HL-60/S4 (cell line): ENCODE measurements around the gene CCDC87.
"Not testable (repeated sequence)": the region's sequence is repeated elsewhere in the genome, so short reads cannot be mapped to it uniquely, and the experiment has no call there.

Source experiments
- in situ Hi-C: fragments of 300-500 bp; cut with MboI; formaldehyde crosslinking; loops from 2 replicates; pipeline ENCODE4 v1.14.3; 2022; ENCODE audit warnings: low sequenced_read_pairs

CCDC87 gene

DNA sequence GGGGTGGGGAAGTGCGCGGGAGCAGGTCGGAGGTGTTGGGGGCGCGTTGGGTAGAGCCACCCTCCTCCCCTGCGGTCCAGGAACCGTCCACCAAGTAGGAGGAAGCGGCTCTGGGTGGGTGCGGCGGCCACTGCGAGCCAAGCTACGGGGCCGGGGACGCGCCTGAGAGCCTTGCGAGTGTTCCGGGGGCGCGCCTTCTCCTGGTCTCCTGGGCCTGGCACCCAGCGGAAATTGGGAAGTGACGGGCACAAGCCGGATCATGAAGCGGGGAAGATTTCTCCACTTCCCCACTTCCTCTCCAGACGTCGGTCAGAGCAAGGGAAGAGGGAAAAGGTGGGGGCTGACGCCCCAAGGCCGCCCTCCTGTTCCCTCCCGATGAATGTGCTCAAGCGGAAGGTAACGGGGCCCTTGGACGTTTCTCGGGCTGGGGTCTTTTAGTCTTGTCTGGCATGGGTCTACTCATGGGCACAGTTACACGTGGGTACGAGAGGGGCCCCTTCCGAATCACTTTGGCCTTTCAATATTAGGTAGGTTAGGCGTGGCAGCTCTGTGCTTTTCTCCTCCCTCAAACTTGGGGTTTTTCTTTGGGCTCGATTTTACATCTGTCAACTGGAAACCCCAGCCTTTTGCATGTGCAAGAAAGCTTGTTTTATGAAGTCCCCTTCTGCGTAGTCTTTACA, 24.4 kb upstream of the CCDC87 start:
- in situ Hi-C loops, result no loop called here

DNA sequence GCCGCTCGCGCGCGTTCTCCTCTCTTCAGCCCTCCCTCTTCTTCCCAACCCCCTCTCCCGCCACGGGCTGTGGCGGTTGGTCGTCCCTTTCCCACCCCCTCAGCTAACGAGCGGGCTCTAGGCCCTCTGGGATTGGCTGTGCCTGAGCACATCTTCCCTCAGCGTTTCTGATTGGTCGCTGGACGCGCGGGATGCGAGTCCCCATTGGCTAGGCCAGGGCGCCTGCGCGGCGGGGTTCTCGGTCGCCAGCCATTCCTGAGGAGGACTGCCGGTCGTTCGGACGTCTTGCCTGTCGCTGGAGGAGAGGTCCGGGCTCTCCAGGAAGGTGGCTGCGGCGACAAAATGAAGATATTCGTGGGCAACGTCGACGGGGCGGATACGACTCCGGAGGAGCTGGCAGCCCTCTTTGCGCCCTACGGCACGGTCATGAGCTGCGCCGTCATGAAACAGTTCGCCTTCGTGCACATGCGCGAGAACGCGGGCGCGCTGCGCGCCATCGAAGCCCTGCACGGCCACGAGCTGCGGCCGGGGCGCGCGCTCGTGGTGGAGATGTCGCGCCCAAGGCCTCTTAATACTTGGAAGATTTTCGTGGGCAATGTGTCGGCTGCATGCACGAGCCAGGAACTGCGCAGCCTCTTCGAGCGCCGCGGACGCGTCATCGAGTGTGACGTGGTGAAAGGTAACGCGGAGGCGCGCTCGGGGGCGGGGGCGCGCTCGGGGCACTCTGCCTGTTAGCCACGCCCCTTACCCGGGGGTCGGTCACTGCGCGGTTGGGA, 23.7 kb upstream of the CCDC87 start, which contains the start of gene RBM14:
TSS of gene RBM14 (plus strand) at position 252 of the 776 bp plus-strand sequence. CDS start at position 343, 91 bp downstream.
- in situ Hi-C loops, result no loop called here

- in situ Hi-C loops, result no loop called here
Measured at GRCh38 chr11:66614073-66614472, 21.2 kb upstream of the CCDC87 start.

DNA sequence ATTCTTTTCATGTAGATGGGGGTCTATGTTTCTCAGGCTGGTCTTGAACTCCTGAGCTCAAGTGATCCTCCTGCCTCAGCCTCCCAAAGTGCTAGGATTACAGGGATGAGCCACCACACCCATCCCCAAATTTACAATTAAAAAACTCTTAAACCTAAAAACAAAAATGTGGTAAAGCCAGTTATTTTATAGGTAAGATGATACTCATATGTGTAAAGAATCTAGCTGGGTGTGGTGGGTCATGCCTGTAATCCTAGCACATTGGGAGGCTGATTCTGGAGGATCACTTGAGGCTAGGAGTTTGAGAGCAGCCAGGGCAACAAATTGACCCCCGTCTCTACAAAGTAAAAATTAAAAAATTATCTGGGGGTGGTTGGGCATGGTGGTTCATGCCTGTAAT, 19.6 kb upstream of the CCDC87 start:
- in situ Hi-C loops, result no loop called here

- in situ Hi-C loops, result no loop called here
Measured at GRCh38 chr11:66609721-66610617, 17.1 kb upstream of the CCDC87 start.

DNA sequence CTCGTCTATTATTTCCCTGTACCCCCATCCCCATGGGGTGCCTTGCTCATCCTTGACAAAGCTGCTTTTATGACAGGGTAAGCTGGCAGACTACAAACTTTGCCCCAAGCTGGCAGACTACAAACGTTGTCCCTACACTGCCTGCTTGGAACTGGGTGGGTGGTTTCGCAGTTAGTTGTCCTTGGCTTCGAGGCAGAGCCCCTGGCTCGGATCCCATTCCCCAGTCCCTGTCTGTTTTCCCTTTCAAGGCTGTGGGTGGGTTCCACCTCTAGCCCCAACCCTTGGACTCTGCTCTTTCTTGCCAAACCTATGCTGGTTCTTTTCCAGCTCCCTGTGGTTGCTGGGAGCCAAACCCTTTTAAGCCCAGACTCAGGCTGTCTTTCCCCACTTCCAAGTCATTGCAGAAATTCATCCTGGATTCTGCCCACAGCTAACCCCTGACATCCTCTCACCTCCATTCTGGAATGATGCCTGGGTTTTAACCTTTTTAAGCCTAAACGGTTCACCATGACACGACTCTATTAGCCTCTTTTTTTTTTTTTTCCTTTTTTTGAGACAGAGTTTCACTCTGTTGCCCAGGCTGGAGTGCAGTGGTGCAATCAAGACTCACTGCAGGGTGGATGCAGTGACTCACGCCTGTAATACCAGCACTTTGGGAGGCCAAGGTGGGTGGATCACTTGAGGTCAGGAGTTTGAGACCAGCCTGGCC, 14.4 kb upstream of the CCDC87 start:
- in situ Hi-C loops, result no loop called here

- in situ Hi-C loops, result not testable (repeated sequence)
Measured at GRCh38 chr11:66606608-66607007, 13.7 kb upstream of the CCDC87 start.

DNA sequence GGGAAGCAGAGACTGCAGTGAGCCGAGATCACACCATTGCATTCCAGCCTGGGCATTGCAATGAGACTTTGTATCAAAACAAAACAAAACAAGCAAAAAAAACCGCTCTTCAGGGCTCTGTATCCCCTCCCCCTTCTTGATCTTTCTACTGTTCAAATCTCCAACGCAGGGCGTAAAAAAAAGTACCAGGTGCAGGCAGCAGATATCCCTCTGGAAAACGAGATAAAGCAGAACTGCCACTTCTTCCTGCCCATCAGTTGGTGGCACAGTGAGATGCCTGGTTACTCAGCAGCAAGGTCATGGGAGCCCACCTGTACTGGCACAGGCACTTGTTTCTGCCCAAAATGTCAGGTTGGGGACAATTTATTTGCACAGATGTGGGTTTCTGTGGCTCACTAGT, 11.3 kb upstream of the CCDC87 start:
- in situ Hi-C loops, result no loop called here

DNA sequence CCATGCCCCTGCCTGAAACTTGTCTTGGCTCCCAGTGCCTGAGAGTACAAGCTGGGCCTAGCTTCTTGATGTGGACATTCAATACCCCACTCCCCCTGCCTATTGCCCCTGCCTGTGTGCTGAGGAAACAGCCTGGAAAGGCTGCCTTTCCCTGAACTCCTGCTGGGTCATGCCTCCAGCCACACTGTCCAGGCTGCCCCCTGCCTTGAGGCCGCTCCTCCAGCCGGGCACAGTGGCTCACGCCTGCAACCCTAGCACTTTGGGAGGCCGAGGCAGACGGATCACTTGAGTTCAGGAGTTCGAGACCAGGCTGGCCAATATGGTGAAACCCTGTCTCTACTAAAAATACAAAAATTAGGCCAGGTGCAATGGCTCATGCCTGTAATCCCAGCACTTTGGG, 10.2 kb upstream of the CCDC87 start:
- in situ Hi-C loops, result no loop called here

DNA sequence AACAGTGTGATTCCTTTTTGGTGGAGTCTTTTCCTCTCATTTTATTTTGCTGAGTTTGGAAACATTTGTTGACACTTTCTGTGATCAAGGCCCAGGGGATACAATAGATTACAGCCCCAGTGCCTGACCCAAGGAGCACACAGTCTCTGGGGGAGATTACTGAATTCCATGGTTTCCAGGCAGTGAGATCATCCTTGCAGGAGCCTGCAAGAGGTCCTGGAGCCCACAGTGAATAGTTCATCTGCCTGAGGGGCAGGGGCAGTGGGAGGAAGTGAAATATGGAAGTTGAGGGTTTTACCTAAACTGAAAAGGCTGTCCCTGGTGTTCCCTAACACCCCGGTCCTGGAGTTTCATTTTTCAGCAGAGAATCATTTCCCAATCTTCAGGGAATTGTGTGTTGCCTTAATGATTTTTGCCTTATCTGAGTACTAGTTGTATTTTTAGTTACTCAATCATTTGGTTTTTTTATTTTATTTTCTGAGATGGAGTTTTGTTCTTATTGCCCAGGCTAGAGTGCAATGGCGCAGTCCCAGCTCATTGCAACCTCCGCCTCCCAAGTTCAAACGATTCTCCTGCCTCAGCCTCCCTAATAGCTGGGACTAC, 7.9 kb upstream of the CCDC87 start:
- in situ Hi-C loops, result no loop called here

DNA sequence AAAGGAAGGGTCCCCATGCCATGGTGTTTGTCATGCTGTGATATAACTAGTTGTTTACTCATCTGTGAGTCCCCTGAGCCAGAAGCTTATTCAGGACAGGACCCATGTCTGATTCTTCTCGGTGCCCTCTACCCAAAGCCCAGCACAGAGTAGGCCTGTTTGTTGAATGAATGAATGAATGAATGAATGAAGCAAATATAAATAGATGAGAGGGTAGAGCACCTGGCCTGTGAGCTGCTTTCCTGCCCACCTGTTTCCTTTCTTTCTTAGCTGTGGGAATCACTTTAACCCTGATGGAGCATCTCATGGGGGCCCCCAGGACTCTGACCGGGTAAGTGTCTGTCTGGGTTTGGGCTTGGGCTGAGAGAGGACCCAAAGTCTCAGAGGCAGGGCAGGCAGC, 7.4 kb upstream of the CCDC87 start:
- in situ Hi-C loops, result no loop called here

DNA sequence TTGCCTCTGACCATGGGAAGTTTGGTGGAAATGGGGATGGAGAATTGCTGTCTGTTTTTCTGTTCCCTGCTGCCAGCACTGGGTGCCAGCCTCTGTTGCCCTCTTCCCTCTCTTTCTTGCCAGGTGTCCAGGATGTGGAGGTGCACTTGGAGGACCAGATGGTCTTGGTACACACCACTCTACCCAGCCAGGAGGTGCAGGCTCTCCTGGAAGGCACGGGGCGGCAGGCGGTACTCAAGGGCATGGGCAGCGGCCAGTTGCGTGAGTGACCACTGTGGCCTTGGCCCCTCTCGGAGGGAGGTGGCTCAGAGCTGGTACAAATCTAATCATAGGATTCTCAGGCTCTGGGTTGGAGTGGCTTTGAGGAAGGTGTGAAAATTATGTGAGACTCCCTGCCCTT, 6.1 kb upstream of the CCDC87 start:
- in situ Hi-C loops, result no loop called here

DNA sequence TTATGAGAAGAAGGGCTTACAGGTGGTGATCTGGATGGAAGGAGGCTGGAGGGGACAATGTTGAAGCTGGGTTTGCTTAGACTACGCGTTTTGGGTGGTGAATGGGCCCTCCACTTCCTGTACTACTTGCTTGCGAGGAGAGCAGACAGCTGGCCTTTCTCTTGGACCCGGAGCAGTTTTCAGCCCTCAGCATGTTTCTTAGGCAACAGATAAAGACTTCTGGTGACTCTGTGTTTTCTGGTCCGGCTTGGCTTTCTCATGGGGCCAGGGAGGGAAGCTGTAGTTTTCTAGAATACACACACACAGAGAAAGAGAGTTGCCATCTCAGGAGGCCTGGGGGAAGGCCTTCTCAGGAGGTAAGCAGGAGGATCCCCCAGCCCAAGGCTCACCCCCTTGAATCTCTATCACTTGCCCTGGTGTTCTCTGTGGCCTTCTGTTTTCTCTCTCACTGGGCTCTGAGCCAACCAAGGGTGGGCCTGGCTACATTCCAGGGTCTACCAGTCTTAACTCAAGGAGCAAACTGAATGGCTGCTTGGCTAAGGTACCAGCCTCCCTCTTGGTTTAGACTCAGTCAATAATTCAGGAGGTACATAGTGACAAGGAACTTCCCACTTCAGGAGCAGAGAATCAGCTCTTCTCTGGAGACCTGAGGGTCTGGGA, 2.5 kb upstream of the CCDC87 start:
- in situ Hi-C loops, result no loop called here

GRCh38 chr11:66593650-66594049, 787 bp upstream of the CCDC87 start:
- in situ Hi-C loops, result no loop called here

DNA sequence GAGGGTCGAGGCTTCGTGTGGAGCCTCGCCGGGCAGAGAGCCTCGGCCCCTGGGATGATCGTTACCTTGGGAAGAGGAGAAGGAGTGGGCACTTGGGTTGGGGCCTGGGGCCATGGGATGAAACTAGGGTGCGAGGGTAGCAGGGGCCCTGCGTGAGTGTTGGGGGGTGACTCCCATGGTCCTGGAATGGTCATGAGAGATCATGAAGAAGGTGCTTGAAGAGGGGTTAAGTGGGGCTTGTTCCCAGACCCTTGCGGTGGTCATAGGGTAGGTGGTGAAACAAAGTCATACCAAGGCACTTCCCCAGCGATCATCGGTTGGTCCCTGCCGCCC, 406 bp upstream of the CCDC87 start:
- in situ Hi-C loops, result no loop called here

- in situ Hi-C loops, result no loop called here
Measured at GRCh38 chr11:66591175-66591574, 1.7 kb downstream of the CCDC87 start.

- in situ Hi-C loops, result no loop called here
Measured at GRCh38 chr11:66589996-66590675, 2.7 kb downstream of the CCDC87 start.

- in situ Hi-C loops, result not testable (repeated sequence)
Measured at GRCh38 chr11:66589315-66589714, 3.5 kb downstream of the CCDC87 start.

- in situ Hi-C loops, result no loop called here
Measured at GRCh38 chr11:66586136-66586535, 6.7 kb downstream of the CCDC87 start.
